Naive thymus-derived CD4-positive, alpha-beta T cell (primary cell): ENCODE data around the gene ADA. TPM values are rescaled to one million over a fixed set of nuclear protein-coding genes. Genes with fewer than 3 reads are reported as not detected.
"Not testable (repeated sequence)": the region's sequence is repeated elsewhere in the genome, so short reads cannot be mapped to it uniquely, and the experiment has no call there.

Source experiments
- ATAC-seq: fragments of 150-1000 bp; cut with Tn5 transposase; 2 replicates; pipeline ENCODE4 v1.10.0; 2021; ENCODE audit warnings: mild to moderate bottlenecking, moderate library complexity
- CTCF ChIA-PET: fragments of 350-600 bp; sonication (Branson Sonifier 250); formaldehyde crosslinking; loops from one replicate; lab custom pipeline; 2021; ENCODE audit warnings: antibody characterized with exemption; lab: Charles Lee
- POLR2A ChIA-PET: fragments of 350-600 bp; sonication (Branson Sonifier 250); formaldehyde crosslinking; loops from one replicate; lab custom pipeline; 2021; ENCODE audit warnings: antibody characterized with exemption, inconsistent platforms; lab: Charles Lee
- DNase-seq, 9 donors: peaks; one replicate each; pipeline versions ENCODE4 v3.0.0 to v3.0.0-alpha.2; 2020 to 2022; ENCODE audit warnings: mixed read lengths in 1 of 9
- H3K27ac ChIP-seq: one replicate; pipeline ENCODE4 v1.7.0; 2013; ENCODE audit warnings: mild to moderate bottlenecking, low read depth, low read length, moderate library complexity
- H3K27me3 ChIP-seq, 2 donors: one replicate each; pipeline ENCODE4 v1.7.0; 2013; ENCODE audit warnings: low read length in 2 of 2, mild to moderate bottlenecking in 2 of 2, moderate library complexity in 2 of 2; ENCODE audit not compliant: control insufficient read depth in 2 of 2, insufficient read depth in 2 of 2
- H3K36me3 ChIP-seq, 3 experiments: 1 replicate in 2 of 3; 2 replicates in 1 of 3; pipeline ENCODE4 v1.7.0; 2013; ENCODE audit warnings: low read length in 3 of 3, mild to moderate bottlenecking in 3 of 3, moderate library complexity in 1 of 3; ENCODE audit not compliant: insufficient read depth in 3 of 3, control insufficient read depth in 2 of 3
- H3K4me1 ChIP-seq, 2 donors: one replicate each; pipeline ENCODE4 v1.7.0; 2013; ENCODE audit warnings: low read length in 2 of 2, mild to moderate bottlenecking in 2 of 2, moderate library complexity in 1 of 2; ENCODE audit not compliant: control insufficient read depth in 2 of 2, insufficient read depth in 2 of 2
- H3K4me3 ChIP-seq: 2 replicates; pipeline ENCODE4 v1.7.0; 2013; ENCODE audit warnings: mild to moderate bottlenecking, low read length
- H3K9me3 ChIP-seq, 3 experiments: 1 replicate in 2 of 3; 2 replicates in 1 of 3; pipeline ENCODE4 v1.7.0; 2013; ENCODE audit warnings: low read length in 3 of 3; ENCODE audit not compliant: control insufficient read depth in 2 of 3
- H3K27ac Mint-ChIP-seq, 9 donors: one replicate each; pipeline ENCODE4 v1.8.0; 2020 to 2022; ENCODE audit warnings: mixed read lengths in 9 of 9, mild to moderate bottlenecking in 8 of 9, moderate library complexity in 5 of 9, inconsistent platforms in 2 of 9
- H3K27me3 Mint-ChIP-seq, 5 donors: one replicate each; pipeline ENCODE4 v1.8.0; 2021 to 2022; ENCODE audit warnings: mixed read lengths in 5 of 5, mild to moderate bottlenecking in 1 of 5
- H3K36me3 Mint-ChIP-seq, 5 donors: one replicate each; pipeline ENCODE4 v1.8.0; 2020 to 2022; ENCODE audit warnings: mixed read lengths in 5 of 5, mild to moderate bottlenecking in 3 of 5, inconsistent platforms in 1 of 5
- H3K4me1 Mint-ChIP-seq, 7 donors: one replicate each; pipeline ENCODE4 v1.8.0; 2020 to 2022; ENCODE audit warnings: mixed read lengths in 7 of 7, mild to moderate bottlenecking in 3 of 7, inconsistent platforms in 1 of 7
- H3K4me3 Mint-ChIP-seq, 10 donors: one replicate each; pipeline ENCODE4 v1.8.0; 2020 to 2022; ENCODE audit warnings: mild to moderate bottlenecking in 10 of 10, mixed read lengths in 10 of 10, moderate library complexity in 6 of 10, inconsistent platforms in 2 of 10
- H3K9me3 Mint-ChIP-seq, 11 donors: one replicate each; pipeline ENCODE4 v1.8.0; 2020 to 2022; ENCODE audit warnings: mixed read lengths in 11 of 11, mild to moderate bottlenecking in 4 of 11, inconsistent platforms in 1 of 11, moderate library complexity in 1 of 11
- intact Hi-C, 2 donors: fragments of 100-400 bp; cut with micrococcal nuclease; formaldehyde crosslinking; loops; one replicate each; pipeline ENCODE4 v1.15.1; 2023
- polyA plus RNA-seq, 2 donors: library from polyadenylated mRNA; unstranded; fragments of 300-500 nt; fragmentation: Illumina TruSeq; gene quantifications; one replicate each; pipeline ENCODE4 v1.2.3, GENCODE V29; 2021
- total RNA-seq, 6 experiments: library from RNA in 5 of 6; stranded (reverse) in 5 of 6; gene quantifications; 1 replicate in 5 of 6; 2 replicates in 1 of 6; pipeline ENCODE4 v1.2.3 and lab custom pipeline; 2021 to 2026

ADA gene
- total and polyA plus RNA-seq, 7 experiments from 2014 or later: 26.1 to 103 (median 35.2) TPM

- no peak for ATAC-seq
- peaks cover 0 to 2% (median 0%) of the 10 kb centered on the region in 11 donors for H3K9me3 Mint-ChIP-seq
- H3K27ac Mint-ChIP-seq: no peak overlapping the region
- peaks cover 5 to 15% (median 9%) of the 10 kb centered on the region in 7 donors for H3K4me1 Mint-ChIP-seq
- H3K36me3 Mint-ChIP-seq: no peaks in the 10 kb centered on the region
- H3K4me3 Mint-ChIP-seq: no peak overlapping the region
- CTCF ChIA-PET: interaction anchor here (0.6 to 2.1 kb wide), 12 partner anchors 10 to 467 kb away, joined by 3 to 7 read pairs (median 3); no protein-coding TSS in a partner anchor
- Histone ChIP-seq H3K9me3 (no peaks in the 10 kb centered on the region), H3K27me3 (no peaks in the 10 kb centered on the region), H3K4me3 (no peak overlapping the region), H3K27ac (no peak overlapping the region), H3K36me3 (no peaks in the 10 kb centered on the region), H3K4me1 (no peaks in the 10 kb centered on the region)
- no peak for DNase-seq
- intact Hi-C loops: loop anchor here (2.0 to 10.0 kb wide), 5 partner anchors 37 to 467 kb away; no protein-coding TSS in a partner anchor
- peaks cover 0 to 3% (median 0%) of the 10 kb centered on the region in 5 donors for H3K27me3 Mint-ChIP-seq
- POLR2A ChIA-PET: interaction anchor here (0.6 to 4.3 kb wide), 4 partner anchors 10 to 64 kb away, joined by 3 to 13 read pairs (median 3); partner anchors contain the start of gene ADA
Observed at GRCh38 chr20:44681796-44682566, 30.5 kb upstream of the ADA start.

- Mint-ChIP-seq H3K27ac (no peak overlapping the region), H3K27me3 (no peaks in the 10 kb centered on the region), H3K36me3 (no peaks in the 10 kb centered on the region), H3K4me3 (no peak overlapping the region), H3K4me1 (peaks cover 0 to 6% (median 6%) of the 10 kb centered on the region in 7 donors), H3K9me3 (no peaks in the 10 kb centered on the region)
- ATAC-seq (no peak), DNase-seq (no peak)
- Histone ChIP-seq H3K36me3 (no peaks in the 10 kb centered on the region), H3K4me3 (no peak overlapping the region), H3K27ac (no peak overlapping the region), H3K9me3 (no peaks in the 10 kb centered on the region), H3K27me3 (no peaks in the 10 kb centered on the region), H3K4me1 (no peaks in the 10 kb centered on the region)
- ChIA-PET POLR2A (no interaction called here), CTCF (no interaction called here)
- intact Hi-C loops: no loop called here
Observed at GRCh38 chr20:44678990-44679611, 27.6 kb upstream of the ADA start.

- H3K9me3 Mint-ChIP-seq: no peaks in the 10 kb centered on the region
- no peak overlapping the region for H3K27ac Mint-ChIP-seq
- POLR2A ChIA-PET: no interaction called here
- Histone ChIP-seq H3K4me1 (no peaks in the 10 kb centered on the region), H3K27me3 (no peaks in the 10 kb centered on the region), H3K9me3 (no peaks in the 10 kb centered on the region), H3K27ac (no peak overlapping the region), H3K4me3 (no peak overlapping the region), H3K36me3 (no peaks in the 10 kb centered on the region)
- intact Hi-C loops: no loop called here
- H3K4me1 Mint-ChIP-seq: no peaks in the 10 kb centered on the region
- CTCF ChIA-PET: no interaction called here
- no peaks in the 10 kb centered on the region for H3K27me3 Mint-ChIP-seq
- no peak overlapping the region for H3K4me3 Mint-ChIP-seq
- H3K36me3 Mint-ChIP-seq: no peaks in the 10 kb centered on the region
- ATAC-seq (no peak), DNase-seq (no peak)
Observed at GRCh38 chr20:44678242-44678641, 26.7 kb upstream of the ADA start.

GRCh38 chr20:44672318-44672902 lies 20.9 kb upstream of the ADA start:
- not testable (repeated sequence) for H3K27ac Mint-ChIP-seq, H3K36me3 Mint-ChIP-seq, H3K9me3 Mint-ChIP-seq, H3K9me3 ChIP-seq, H3K36me3 ChIP-seq, H3K27me3 ChIP-seq, H3K27me3 Mint-ChIP-seq, ATAC-seq, H3K4me3 ChIP-seq
- Histone ChIP-seq H3K4me1 (peaks cover 4 to 14% of the 10 kb centered on the region in 2 donors), H3K27ac (peak overlapping the region; percentile 72)
- Mint-ChIP-seq H3K4me3 (peak overlapping the region in 5 of 10 donors; percentile 92 to 96 (median 92)), H3K4me1 (peaks cover 5 to 30% (median 9%) of the 10 kb centered on the region in 7 donors)
- intact Hi-C loops: loop anchor here (5.0 kb wide), 2 partner anchors 150 to 195 kb away; partner anchors contain the start of genes SERINC3 (in 2 of the 2) and TTPAL (in 1 of the 2)
- DNase-seq: peak in 1 of 9 donors; percentile 8
- ChIA-PET CTCF (interaction anchor here (0.6 to 3.1 kb wide), 6 partner anchors 9 to 455 kb away, joined by 3 to 24 read pairs (median 3); partner anchors contain the start of gene ADA), POLR2A (interaction anchor here (0.7 to 1.9 kb wide), 9 partner anchors 9 to 424 kb away, joined by 3 to 13 read pairs (median 3); partner anchors contain the start of genes ADA, SERINC3 and YWHAB)

GRCh38 chr20:44671541-44671940 lies 20.0 kb upstream of the ADA start:
- not testable (repeated sequence) for H3K9me3 ChIP-seq, H3K36me3 Mint-ChIP-seq, H3K27ac Mint-ChIP-seq, H3K27me3 ChIP-seq, H3K9me3 Mint-ChIP-seq, H3K36me3 ChIP-seq, H3K27me3 Mint-ChIP-seq
- peaks cover 4 to 14% of the 10 kb centered on the region in 2 donors for H3K4me1 ChIP-seq
- CTCF ChIA-PET: interaction anchor here (0.6 to 3.1 kb wide), 6 partner anchors 10 to 455 kb away, joined by 3 to 24 read pairs (median 3); partner anchors contain the start of gene ADA
- ATAC-seq (peak; percentile 85), DNase-seq (peak in 8 of 9 donors; percentile 63 to 72 (median 66))
- peak overlapping the region; percentile 72 for H3K27ac ChIP-seq
- Mint-ChIP-seq H3K4me1 (peaks cover 6 to 30% (median 11%) of the 10 kb centered on the region in 7 donors), H3K4me3 (peak overlapping the region in 5 of 10 donors; percentile 92 to 96 (median 92))
- peak overlapping the region; percentile 78 for H3K4me3 ChIP-seq
- POLR2A ChIA-PET: interaction anchor here (0.7 to 1.9 kb wide), 9 partner anchors 10 to 424 kb away, joined by 3 to 13 read pairs (median 3); partner anchors contain the start of genes ADA and YWHAB
- intact Hi-C loops: loop anchor here (1.0 to 5.0 kb wide), 5 partner anchors 12 to 194 kb away; partner anchors contain the start of genes SERINC3 (in 2 of the 2) and TTPAL (in 1 of the 2)

GRCh38 chr20:44670851-44671250 lies 19.4 kb upstream of the ADA start:
- H3K9me3 ChIP-seq, H3K36me3 ChIP-seq, H3K9me3 Mint-ChIP-seq, H3K27me3 ChIP-seq, H3K27me3 Mint-ChIP-seq, H3K27ac Mint-ChIP-seq, ATAC-seq, CTCF ChIA-PET, DNase-seq, H3K36me3 Mint-ChIP-seq: not testable (repeated sequence)
- H3K4me3 Mint-ChIP-seq: peak overlapping the region in 5 of 10 donors; percentile 92 to 96 (median 92)
- Histone ChIP-seq H3K4me3 (peak overlapping the region; percentile 78), H3K27ac (peak overlapping the region; percentile 72), H3K4me1 (peaks cover 4 to 14% of the 10 kb centered on the region in 2 donors)
- intact Hi-C loops: loop anchor here (1.0 to 5.0 kb wide), 5 partner anchors 12 to 194 kb away; partner anchors contain the start of genes SERINC3 (in 2 of the 2) and TTPAL (in 1 of the 2)
- H3K4me1 Mint-ChIP-seq: peaks cover 11 to 30% (median 16%) of the 10 kb centered on the region in 7 donors
- POLR2A ChIA-PET: interaction anchor here (1.9 kb wide), 1 partner anchor 20 kb away, joined by 13 read pairs; the partner anchor contains the start of gene ADA
